HepG2 (cell line): ENCODE measurements around the gene PTX4. TPM values are rescaled to one million over a fixed set of nuclear protein-coding genes. Genes with fewer than 3 reads are reported as not detected.

Experiments
- ATAC-seq: fragments of 200-7000 bp; cut with Tn5 transposase; 3 replicates; pipeline ENCODE4 v1.9.1; 2020; ENCODE audit warnings: mild to moderate bottlenecking, moderate library complexity
- BruUV-seq: library from RNA; stranded (reverse); fragments of 400-500 nt; replicated peaks from 2 replicates; lab custom pipeline; 2021; lab: Mats Ljungman, UMichigan
- CTCF ChIA-PET: fragments of 300-600 bp; formaldehyde crosslinking; extraction: SDS; loops from one replicate; lab custom pipeline; 2021; ENCODE audit warnings: low total read pairs, inconsistent platforms, low intra/inter-chr PET ratio; lab: Yijun Ruan, JAX
- POLR2A ChIA-PET: fragments of 350-600 bp; sonication (Branson Sonifier 250); formaldehyde crosslinking; loops from one replicate; lab custom pipeline; 2020; ENCODE audit warnings: antibody characterized with exemption, inconsistent platforms; lab: Yijun Ruan, JAX
- DNase-seq: peaks from one replicate; pipeline ENCODE4 v3.0.0-alpha.2; 2015; ENCODE audit warnings: low spot score
- FAIRE-seq: peaks from 3 replicates; lab custom pipeline; 2011; peaks lifted over from hg19 to GRCh38; lab: Jason Lieb, UNC
- H2AFZ ChIP-seq: one replicate; pipeline ENCODE4 v1.6.1; 2011; ENCODE audit warnings: low read length, inconsistent platforms
- H3K27ac ChIP-seq: fragments of 300-600 bp; 3 replicates; pipeline ENCODE4 v1.8.0; 2011; ENCODE audit warnings: mixed run types, mild to moderate bottlenecking, mixed read lengths, low read length, inconsistent platforms; ENCODE audit not compliant: insufficient read depth; ENCODE audit errors: extremely low read length
- H3K27me3 ChIP-seq, 2 experiments: fragments of 200-600 bp in 1 of 2; 2 replicates in 1 of 2; 3 replicates in 1 of 2; pipeline versions ENCODE4 v1.6.0 to v1.8.0; 2011; ENCODE audit warnings: low read length in 2 of 2, mild to moderate bottlenecking in 2 of 2, moderate library complexity in 2 of 2, inconsistent platforms in 1 of 2; ENCODE audit not compliant: insufficient read depth in 2 of 2, control insufficient read depth in 1 of 2
- H3K36me3 ChIP-seq, 2 experiments: fragments of 200-600 bp in 1 of 2; replicated peaks in 1 of 2; 2 replicates in 1 of 2; 3 replicates in 1 of 2; pipeline versions ENCODE4 v1.5.1 to v1.8.0; 2011; ENCODE audit warnings: low read length in 2 of 2, inconsistent platforms in 1 of 2; ENCODE audit not compliant: insufficient read depth in 2 of 2, control insufficient read depth in 1 of 2
- H3K4me1 ChIP-seq: 2 replicates; pipeline ENCODE4 v1.5.1; 2012; ENCODE audit warnings: low read length, inconsistent platforms; ENCODE audit not compliant: insufficient read depth
- H3K4me2 ChIP-seq: 2 replicates; pipeline ENCODE4 v1.6.0; 2011; ENCODE audit warnings: low read depth, low read length, inconsistent platforms
- H3K4me3 ChIP-seq, 3 experiments: fragments of 200-600 bp in 1 of 3; sonication (generic), shearing (Covaris generic) in 1 of 3; replicated peaks in 1 of 3; 2 replicates each; pipeline ENCODE4 v1.5.1; 2011 to 2016; ENCODE audit warnings: low read length in 3 of 3, inconsistent platforms in 2 of 3, low read depth in 2 of 3, mild to moderate bottlenecking in 2 of 3, control low read depth in 1 of 3, mixed read lengths in 1 of 3; ENCODE audit not compliant: insufficient read depth in 1 of 3
- H3K79me2 ChIP-seq: one replicate; pipeline ENCODE4 v1.6.1; 2011; ENCODE audit warnings: low read length, inconsistent platforms; ENCODE audit not compliant: insufficient read depth
- H3K9ac ChIP-seq: 2 replicates; pipeline ENCODE4 v1.6.0; 2011; ENCODE audit warnings: mild to moderate bottlenecking, low read depth, low read length, inconsistent platforms; ENCODE audit not compliant: insufficient read depth
- H3K9me3 ChIP-seq: 2 replicates; pipeline ENCODE4 v1.5.1; 2012; ENCODE audit warnings: mild to moderate bottlenecking, low read length
- H4K20me1 ChIP-seq: 2 replicates; pipeline ENCODE4 v1.6.0; 2011; ENCODE audit warnings: inconsistent platforms, mild to moderate bottlenecking, low read length, moderate library complexity; ENCODE audit not compliant: insufficient read depth
- AGO2 ChIP-seq: fragments of 200-400 bp; formaldehyde crosslinking; optimal IDR thresholded peaks from 2 replicates; pipeline ENCODE3; 2017; ENCODE audit warnings: mild to moderate bottlenecking, low read depth, low read length, moderate library complexity
- ARID2 ChIP-seq: sonication (generic); formaldehyde crosslinking; IDR thresholded peaks from 2 replicates; pipeline ENCODE4 v1.8.1; 2022; ENCODE audit warnings: mild to moderate bottlenecking, missing genetic modification reagents, borderline replicate concordance
- ATF2 ChIP-seq: sonication (generic); formaldehyde crosslinking; IDR thresholded peaks from 2 replicates; pipeline ENCODE4 v1.4.0; 2020; ENCODE audit warnings: missing genetic modification reagents
- BRF2 ChIP-seq: sonication (generic); formaldehyde crosslinking; IDR thresholded peaks from 2 replicates; pipeline ENCODE4 v1.8.1; 2022; ENCODE audit warnings: mild to moderate bottlenecking, missing genetic modification reagents
- FOXC1 ChIP-seq: sonication (generic); formaldehyde crosslinking; IDR thresholded peaks from 2 replicates; pipeline ENCODE4 v1.8.0; 2022; ENCODE audit warnings: mild to moderate bottlenecking, missing genetic modification reagents, borderline replicate concordance
- PRDM4 ChIP-seq: sonication (generic); formaldehyde crosslinking; IDR thresholded peaks from 2 replicates; pipeline ENCODE4 v1.9.0; 2021; ENCODE audit warnings: missing genetic modification reagents, borderline replicate concordance
- XRCC5 ChIP-seq: fragments of 200-400 bp; formaldehyde crosslinking; optimal IDR thresholded peaks from 2 replicates; pipeline ENCODE3; 2017; ENCODE audit warnings: mild to moderate bottlenecking, low read length
- ZNF614 ChIP-seq: IDR thresholded peaks from 2 replicates; pipeline ENCODE4 v1.6.1; 2018; ENCODE audit warnings: missing biosample characterization, missing genetic modification reagents, inconsistent platforms, borderline replicate concordance
- ZSCAN29 ChIP-seq: sonication (generic); formaldehyde crosslinking; conservative IDR thresholded peaks from 2 replicates; pipeline ENCODE4 v1.4.0; 2020; ENCODE audit warnings: mild to moderate bottlenecking, missing genetic modification reagents
- ZZZ3 ChIP-seq: sonication (generic); formaldehyde crosslinking; IDR thresholded peaks from 2 replicates; pipeline ENCODE4 v1.4.0; 2020; ENCODE audit warnings: missing genetic modification reagents, mild to moderate bottlenecking, borderline replicate concordance
- WGBS: methylation state at CpG from one replicate; pipeline ENCODE4 v1.1.6; 2017; ENCODE audit warnings: low lambda C conversion rate; 5-methylcytosine and 5-hydroxymethylcytosine counted together
- in situ Hi-C: cut with HindIII; loops from 2 replicates; pipeline ENCODE4 v1.10.0; 2017; ENCODE audit warnings: low pct_unique_long_range_greater_than_20kb; ENCODE audit not compliant: extremely low pct_ligation_motif_present
- intact Hi-C: fragments of 100-400 bp; cut with micrococcal nuclease; formaldehyde crosslinking; loops from one replicate; pipeline ENCODE4 v1.10.0; 2022; ENCODE audit not compliant: unreplicated experiment
- polyA plus RNA-seq, 8 experiments: library from polyadenylated mRNA; depleted of rRNA in 3 of 8; stranded (reverse) in 7 of 8; unstranded in 1 of 8; fragments of >200 nt; fragmentation: Illumina TruSeq in 4 of 8; extraction: Trizol in 4 of 8; gene quantifications; 2 replicates each; pipeline versions ENCODE4 v1.2.1 to v1.2.3, GENCODE V29; 2011 to 2016; ENCODE audit warnings: low read depth in 4 of 8, missing spikeins in 1 of 8, mixed read lengths in 1 of 8; ENCODE audit not compliant: insufficient read depth in 1 of 8
- total RNA-seq, 5 experiments: library from RNA; depleted of rRNA; stranded (reverse); fragments of >200 nt; fragmentation: Illumina TruSeq; extraction: Trizol; gene quantifications; 2 replicates each; pipeline ENCODE4 v1.2.3, GENCODE V29; 2016; ENCODE audit warnings: low read depth in 1 of 5

The PTX4 gene
- total and polyA plus RNA-seq, 2 of the 13 experiments (the other 11 are each of a cell fraction or from before 2014, with no cell fraction given), result 0.04 TPM; not detected in 1

DNA sequence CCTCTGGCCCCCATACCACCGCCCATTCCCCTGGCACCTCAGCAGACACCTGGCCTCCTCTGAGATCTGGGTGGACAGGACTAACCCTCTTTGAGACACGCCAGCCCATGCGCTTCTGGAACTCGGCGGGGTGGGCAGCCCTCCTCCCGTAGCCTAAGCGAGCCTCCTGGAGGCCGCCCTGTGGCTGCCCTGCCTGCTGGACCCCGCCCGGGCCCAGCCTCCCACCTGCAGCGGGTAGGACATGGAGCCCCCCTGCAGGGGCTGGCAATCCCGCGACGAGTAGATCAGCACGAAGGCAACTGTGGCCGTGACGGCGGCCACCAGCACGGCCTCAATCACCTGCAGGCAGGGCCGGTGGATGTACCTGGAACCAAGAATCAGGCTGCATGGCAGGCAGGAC is 36.2 kb downstream of the PTX4 start (continued):
- TF ChIP-seq BRF2 (CRISPR knock-in tag), result no peak

GRCh38 chr16:1451702-1452392 is 36.9 kb downstream of the PTX4 start:
- no peak overlapping the region for H3K27ac ChIP-seq
- WGBS, result 94% methylated on average over 6 of the region's 34 CpGs
- H2AFZ ChIP-seq, result no peak overlapping the region
- H3K4me3 ChIP-seq, result no peak overlapping the region
- no TSS peak for BruUV-seq
- POLR2A ChIA-PET, result no interaction called here
- peaks cover 7 to 13% of the 10 kb centered on the region in 2 experiments; a peak in 4 of 5 replicates for H3K36me3 ChIP-seq
- ATAC-seq (no peak), FAIRE-seq (no peak), DNase-seq (no peak)
- TF ChIP-seq AGO2 (peak; percentile 66), ZZZ3 (no peak)
- H3K79me2 ChIP-seq, result no peaks in the 10 kb centered on the region
- CTCF ChIA-PET, result no interaction called here
- no peak overlapping the region for H3K9ac ChIP-seq
- H3K27me3 ChIP-seq, result no peaks in the 10 kb centered on the region
- intact Hi-C loops (no loop called here), in situ Hi-C loops (no loop called here)
- H3K9me3 ChIP-seq, result no peaks in the 10 kb centered on the region
- H3K4me2 ChIP-seq, result no peak overlapping the region
- H4K20me1 ChIP-seq, result no peaks in the 10 kb centered on the region
- no peaks in the 10 kb centered on the region for H3K4me1 ChIP-seq

DNA sequence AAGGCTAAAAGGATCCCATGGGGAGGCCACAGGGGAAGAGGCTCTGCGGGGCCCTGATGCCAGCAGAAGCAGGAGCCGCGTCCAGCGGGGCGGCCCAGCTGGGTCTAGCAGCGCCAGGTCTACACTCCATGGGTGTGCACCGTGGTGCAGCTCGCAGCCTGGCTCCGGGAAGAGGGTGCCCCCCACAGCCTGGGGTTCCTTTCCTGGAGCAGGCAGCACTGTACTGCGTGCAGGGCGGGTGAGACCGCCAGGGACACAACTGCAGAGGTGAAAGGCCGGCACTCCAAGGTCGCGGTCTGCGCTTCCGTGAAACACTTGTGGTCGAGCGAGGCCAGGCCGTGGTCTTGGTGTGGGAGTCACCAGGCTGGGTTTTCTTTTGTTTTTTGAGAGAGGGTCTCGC is 37.9 kb downstream of the PTX4 start:
- H3K4me1 ChIP-seq, result no peaks in the 10 kb centered on the region
- BruUV-seq, result no TSS peak
- FAIRE-seq, result no peak
- no peaks in the 10 kb centered on the region for H3K79me2 ChIP-seq
- H4K20me1 ChIP-seq, result no peaks in the 10 kb centered on the region
- in situ Hi-C loops, result no loop called here
- H3K36me3 ChIP-seq, result peaks cover 7 to 13% of the 10 kb centered on the region in 2 experiments; a peak in 4 of 5 replicates
- H3K9ac ChIP-seq, result no peak overlapping the region
- no peak overlapping the region for H2AFZ ChIP-seq
- ChIA-PET CTCF (no interaction called here), POLR2A (no interaction called here)
- intact Hi-C loops, result no loop called here
- WGBS, result no CpG with 5 or more reads among the region's 21 CpGs
- no peak overlapping the region for H3K4me2 ChIP-seq
- no peak for ATAC-seq
- no peak overlapping the region for H3K27ac ChIP-seq
- H3K4me3 ChIP-seq, result no peak overlapping the region
- no peak for DNase-seq
- no peaks in the 10 kb centered on the region for H3K9me3 ChIP-seq
- no peaks in the 10 kb centered on the region for H3K27me3 ChIP-seq
- TF ChIP-seq XRCC5, result no peak
- TF ChIP-seq FOXC1, result no peak
- TF ChIP-seq ARID2 (CRISPR knock-in tag), result no peak
- TF ChIP-seq ZNF614 (CRISPR knock-in tag), result no peak
- TF ChIP-seq PRDM4 (CRISPR knock-in tag), result no peak
- no peak for TF ChIP-seq ATF2 (CRISPR knock-in tag)
- TF ChIP-seq ZSCAN29 (CRISPR knock-in tag), result no peak
